GM18907 (cell line): ENCODE results near the gene FARP2.
"Not testable (repeated sequence)": the region's sequence is repeated elsewhere in the genome, so short reads cannot be mapped to it uniquely, and the experiment has no call there.

Source experiments
- ATAC-seq: cut with Tn5 transposase; IDR thresholded peaks from one replicate; pipeline ENCODE4 v1.9.1; 2021; ENCODE audit warnings: mild to moderate bottlenecking, moderate library complexity; ENCODE audit not compliant: unreplicated experiment

FARP2 gene

DNA sequence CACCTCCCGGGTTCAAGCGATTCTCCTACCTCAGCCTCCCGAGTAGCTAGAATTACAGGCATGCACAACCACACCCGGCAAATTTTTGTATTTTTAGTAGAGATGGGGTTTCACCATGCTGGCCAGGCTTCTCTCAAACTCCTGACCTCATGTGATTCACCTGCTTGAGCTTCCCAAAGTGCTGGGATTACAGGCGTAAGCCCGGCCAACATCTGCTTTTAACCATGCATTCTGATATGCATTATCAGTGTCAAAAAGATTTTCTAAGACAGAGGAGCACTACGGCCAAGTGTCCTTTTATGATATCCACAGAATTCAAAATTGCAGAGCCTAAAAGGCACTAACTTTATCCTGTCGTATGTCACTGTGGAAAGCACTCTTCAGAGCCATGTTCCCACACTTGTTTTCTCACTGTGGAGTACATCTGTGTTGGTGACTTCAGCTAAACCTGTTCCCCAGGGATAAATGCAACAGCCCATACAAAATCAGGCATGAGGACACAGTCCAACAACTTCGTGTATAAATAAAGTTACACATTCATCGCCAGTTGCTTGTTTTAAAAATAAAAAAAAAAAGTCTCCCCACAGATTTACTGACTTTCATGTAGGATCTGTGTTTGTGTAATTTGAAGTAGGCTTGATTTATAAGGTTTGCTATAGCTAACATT is 95.9 kb downstream of the FARP2 start:
- ATAC-seq: no peak

GRCh38 chr2:241453919-241454318 is 97.8 kb downstream of the FARP2 start:
- ATAC-seq: not testable (repeated sequence)

- ATAC-seq: no peak
Measured at GRCh38 chr2:241454837-241455485, 98.9 kb downstream of the FARP2 start.

DNA sequence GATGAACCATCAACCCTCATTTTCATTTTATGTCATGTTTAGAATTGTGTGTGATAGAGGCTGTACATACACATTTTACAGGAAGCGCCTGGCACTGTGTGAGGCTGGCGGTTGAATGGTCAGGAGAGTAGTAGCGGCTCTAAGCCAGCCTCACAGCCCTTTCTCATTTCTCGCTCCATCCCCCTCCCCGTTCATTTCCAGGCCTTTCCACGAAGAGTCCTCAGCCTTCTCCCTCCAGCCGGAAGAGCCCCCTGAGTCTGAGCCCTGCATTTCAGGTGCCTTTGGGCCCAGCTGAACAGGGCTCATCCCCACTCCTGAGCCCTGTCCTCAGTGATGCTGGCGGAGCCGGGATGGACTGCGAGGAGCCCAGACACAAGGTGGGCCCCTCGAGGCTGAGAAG is 100.5 kb downstream of the FARP2 start:
- ATAC-seq: no peak

DNA sequence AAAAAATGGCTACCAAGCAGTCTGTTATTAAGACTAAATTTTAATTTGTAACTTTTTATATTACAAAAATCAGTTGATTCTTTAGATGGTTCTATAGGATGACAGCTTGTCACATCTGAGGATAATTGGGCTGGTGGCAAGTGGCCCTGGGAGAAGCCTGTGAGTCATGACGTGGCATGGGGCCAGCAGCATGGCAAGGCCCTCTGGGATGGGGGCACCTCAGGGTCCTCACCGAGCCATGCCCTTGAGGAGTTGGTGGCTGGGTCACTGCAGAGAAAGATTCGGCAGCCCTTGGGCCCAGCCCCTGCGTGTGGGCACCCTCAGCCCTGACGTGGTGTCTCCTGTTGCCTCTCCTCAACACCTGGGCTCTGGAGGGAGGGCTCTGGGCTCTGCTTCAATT is 102.6 kb downstream of the FARP2 start:
- no peak for ATAC-seq

GRCh38 chr2:241459520-241459919 is 103.4 kb downstream of the FARP2 start:
- ATAC-seq: no peak

DNA sequence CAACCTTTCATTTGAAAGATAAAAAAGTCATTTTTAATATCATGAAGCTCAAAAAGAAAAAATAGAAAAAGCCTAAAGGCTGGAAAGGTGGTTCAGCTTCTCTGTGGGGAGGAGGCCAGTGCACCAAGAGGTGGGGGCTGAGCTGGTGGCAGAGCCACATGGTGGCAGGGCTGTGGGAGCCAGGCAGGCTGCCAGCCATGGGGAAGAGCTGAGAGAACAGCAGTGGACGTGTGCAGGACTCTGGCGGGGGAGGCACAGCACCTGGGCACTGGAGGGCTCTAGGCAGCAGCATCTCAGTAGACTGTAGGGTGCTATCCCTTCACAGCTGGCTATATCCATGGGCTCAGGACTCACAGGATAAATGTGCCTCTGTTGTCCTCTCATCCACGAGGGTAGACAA is 104.5 kb downstream of the FARP2 start:
- no peak for ATAC-seq

DNA sequence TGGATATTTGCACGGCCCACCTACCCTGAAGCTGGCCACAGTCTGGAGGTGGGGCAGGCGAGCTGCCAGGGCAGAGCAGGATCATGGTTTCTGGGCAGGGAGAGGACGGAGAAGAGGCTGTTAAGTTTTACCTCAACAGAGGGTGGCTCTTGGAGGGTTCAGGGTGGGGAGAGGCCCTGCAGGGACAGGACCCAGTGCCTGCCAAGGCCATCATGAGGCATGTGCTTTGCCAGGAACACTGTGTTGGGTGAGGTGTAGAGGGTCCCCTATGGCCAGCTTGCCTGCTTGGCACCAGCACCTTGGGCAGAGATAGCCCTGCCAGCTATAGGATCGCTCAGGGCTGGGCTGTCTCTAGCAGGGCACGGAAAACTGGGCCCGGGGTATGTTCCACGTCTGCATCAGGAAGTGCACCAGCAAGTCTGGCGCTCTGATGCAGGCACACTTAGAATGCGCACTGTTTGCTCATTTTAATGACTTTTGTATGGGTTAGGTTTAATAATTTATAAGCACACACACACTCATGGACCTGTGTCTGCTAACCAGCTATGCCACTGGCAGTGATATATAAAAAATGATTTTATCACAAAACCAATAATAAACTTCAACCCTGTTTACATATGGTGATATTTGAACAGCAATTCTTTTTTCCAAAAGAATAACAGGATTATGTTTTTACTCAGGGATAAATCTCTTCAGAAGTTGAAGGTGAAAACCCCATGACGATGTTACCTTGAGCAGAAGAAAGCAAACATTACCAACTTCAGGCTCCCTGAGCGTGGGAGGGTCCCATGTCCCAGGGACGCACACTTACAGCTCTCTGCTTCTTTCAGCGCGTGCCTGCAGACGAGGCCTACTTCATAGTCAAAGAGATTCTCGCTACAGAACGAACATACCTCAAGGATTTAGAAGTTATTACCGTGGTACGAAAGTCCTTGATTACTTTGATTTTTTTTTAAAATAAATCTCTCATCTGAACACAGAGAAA is 105.9 kb downstream of the FARP2 start:
- ATAC-seq: no peak

GRCh38 chr2:241463276-241464135 is 107.4 kb downstream of the FARP2 start:
- no peak for ATAC-seq

GRCh38 chr2:241465543-241465942 is 109.5 kb downstream of the FARP2 start:
- ATAC-seq: no peak

GRCh38 chr2:241466230-241466629 is 110.1 kb downstream of the FARP2 start:
- no peak for ATAC-seq

GRCh38 chr2:241467777-241468475 is 111.8 kb downstream of the FARP2 start:
- no peak for ATAC-seq

DNA sequence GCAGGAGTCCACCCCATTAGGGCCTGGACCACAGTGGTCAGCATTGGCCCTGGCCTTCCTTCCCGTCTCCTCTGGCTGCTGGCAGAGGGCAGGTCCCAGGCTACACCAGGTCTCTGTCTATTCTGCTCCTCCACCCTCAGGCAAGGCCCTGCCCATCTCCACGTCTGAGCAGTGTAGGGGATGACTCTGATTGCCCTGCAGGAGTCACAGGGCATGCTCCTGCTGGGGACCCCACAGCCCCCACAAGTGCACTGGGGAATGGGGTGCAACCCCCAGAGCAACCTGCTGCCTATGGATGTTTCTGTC is 112.3 kb downstream of the FARP2 start:
- ATAC-seq: no peak

DNA sequence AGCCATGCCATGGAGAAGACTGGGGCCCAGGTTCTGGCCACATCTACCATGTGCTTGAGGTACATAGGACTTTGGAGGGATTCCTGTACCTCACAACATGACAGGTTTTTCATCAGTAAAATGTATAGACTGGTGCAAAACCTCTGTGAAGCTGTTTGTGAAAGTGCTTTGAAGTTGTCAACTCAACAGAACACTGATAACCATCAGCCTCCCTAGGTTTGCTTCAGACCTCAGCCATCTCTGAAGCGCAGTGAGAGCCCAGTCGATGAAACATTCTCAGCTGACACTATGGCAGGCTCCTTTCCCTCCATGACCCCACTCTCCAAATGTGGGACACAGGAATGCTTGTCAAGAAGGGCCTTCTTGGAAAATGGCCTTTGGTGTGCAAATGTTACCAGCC is 113.7 kb downstream of the FARP2 start:
- ATAC-seq: no peak

GRCh38 chr2:241473399-241473798 is 117.3 kb downstream of the FARP2 start:
- no peak for ATAC-seq

DNA sequence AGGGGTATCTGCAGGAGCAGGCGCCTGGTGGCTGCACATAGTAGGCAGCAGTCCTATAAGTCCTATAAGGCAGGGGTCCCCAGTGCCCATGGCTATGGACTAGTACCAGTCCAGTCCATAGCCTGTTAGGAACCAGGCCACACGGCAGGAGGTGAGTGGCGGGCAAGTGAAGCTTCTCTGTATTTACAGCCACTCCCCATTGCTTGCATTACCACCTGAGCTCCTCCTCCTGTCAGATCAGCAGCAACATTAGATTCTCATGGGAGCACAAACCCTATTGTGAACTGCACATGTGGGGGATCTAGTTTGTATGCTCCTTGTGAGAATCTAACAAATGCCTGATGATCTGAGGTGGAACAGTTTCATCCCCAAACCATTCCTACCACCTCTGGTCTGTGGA is 119.2 kb downstream of the FARP2 start:
- ATAC-seq: no peak

GRCh38 chr2:241478166-241478565 is 122.1 kb downstream of the FARP2 start:
- ATAC-seq: no peak

- ATAC-seq: no peak
Measured at GRCh38 chr2:241479026-241479898, 123.2 kb downstream of the FARP2 start.

- ATAC-seq: no peak
Measured at GRCh38 chr2:241481687-241482086, 125.6 kb downstream of the FARP2 start.
